K562 (cell line): ENCODE data around the gene ATP5PD. TPM values are rescaled to one million over a fixed set of nuclear protein-coding genes. Genes with fewer than 3 reads are reported as not detected.

ENCODE experiments used
- ARID2 ChIP-seq: fragments of 450-650 bp; IDR thresholded peaks from 2 replicates; pipeline ENCODE4 v1.6.1; 2017; ENCODE audit warnings: antibody characterized with exemption, mild to moderate bottlenecking
- BRF2 ChIP-seq: IDR thresholded peaks from 3 replicates; pipeline ENCODE4 v1.6.1; 2011; ENCODE audit warnings: borderline replicate concordance, mild to moderate bottlenecking; ENCODE audit not compliant: insufficient read length, insufficient read depth
- ELF2 ChIP-seq: fragments of 250-450 bp; sonication (Bioruptor Pico); IDR thresholded peaks from 2 replicates; pipeline ENCODE4 v1.5.0; 2021; ENCODE audit warnings: mild to moderate bottlenecking
- FOXM1 ChIP-seq, 2 experiments: fragments of 450-650 bp in 1 of 2; sonication (generic) in 1 of 2; formaldehyde crosslinking in 1 of 2; IDR thresholded peaks; 2 replicates each; pipeline versions ENCODE4 v1.6.1 to v1.9.0; 2017 to 2022; ENCODE audit warnings: low read depth in 2 of 2, mild to moderate bottlenecking in 2 of 2, missing genetic modification reagents in 1 of 2, moderate library complexity in 1 of 2
- HMG20B ChIP-seq: fragments of 250-450 bp; sonication (Bioruptor Pico); IDR thresholded peaks from 2 replicates; pipeline ENCODE4 v1.5.0; 2021; ENCODE audit warnings: mild to moderate bottlenecking
- HNRNPK ChIP-seq: fragments of 200-400 bp; formaldehyde crosslinking; IDR thresholded peaks from one replicate; pipeline ENCODE4 v1.6.1; 2018; ENCODE audit warnings: mild to moderate bottlenecking, low read depth, low read length; ENCODE audit not compliant: poor library complexity, severe bottlenecking
- KLF16 ChIP-seq: IDR thresholded peaks from 2 replicates; pipeline ENCODE4 v1.6.1; 2016; ENCODE audit warnings: antibody characterized with exemption
- MAFG ChIP-seq: fragments of 450-650 bp; conservative IDR thresholded peaks from 2 replicates; pipeline ENCODE4 v1.6.1; 2016; ENCODE audit warnings: missing genetic modification characterization, missing compliant biosample characterization
- RBFOX2 ChIP-seq: fragments of 200-400 bp; formaldehyde crosslinking; IDR thresholded peaks from 2 replicates; pipeline ENCODE4 v1.6.1; 2017; ENCODE audit warnings: low read depth, mild to moderate bottlenecking, low read length, moderate library complexity
- RBM39 ChIP-seq: fragments of 200-400 bp; formaldehyde crosslinking; optimal IDR thresholded peaks from 2 replicates; pipeline ENCODE3; 2018; ENCODE audit warnings: low read depth, low read length
- SRSF3 ChIP-seq: fragments of 200-400 bp; formaldehyde crosslinking; IDR thresholded peaks from 2 replicates; pipeline ENCODE4 v1.6.1; 2016; ENCODE audit warnings: mild to moderate bottlenecking, low read length, moderate library complexity; ENCODE audit not compliant: insufficient read depth
- TCF3 ChIP-seq: sonication (generic); formaldehyde crosslinking; IDR thresholded peaks from 2 replicates; pipeline ENCODE4 v1.4.0; 2020; ENCODE audit warnings: mild to moderate bottlenecking, missing genetic modification reagents
- TEAD1 ChIP-seq, 2 experiments: fragments of 450-650 bp in 1 of 2; sonication (generic) in 1 of 2; formaldehyde crosslinking; IDR thresholded peaks; 2 replicates each; pipeline versions ENCODE4 v1.4.0 to v1.8.0; 2020 to 2022; ENCODE audit warnings: mild to moderate bottlenecking in 2 of 2, missing genetic modification reagents in 1 of 2
- TGIF2 ChIP-seq: sonication (generic); formaldehyde crosslinking; IDR thresholded peaks from 2 replicates; pipeline ENCODE4 v1.8.1; 2022; ENCODE audit warnings: mild to moderate bottlenecking, missing genetic modification reagents, moderate library complexity
- ZBTB12 ChIP-seq: fragments of 250-450 bp; sonication (Bioruptor Pico); IDR thresholded peaks from 2 replicates; pipeline ENCODE4 v1.4.0; 2020
- ZNF133 ChIP-seq: fragments of 250-450 bp; sonication (Bioruptor Pico); IDR thresholded peaks from 2 replicates; pipeline ENCODE4 v1.4.0; 2020; ENCODE audit warnings: mild to moderate bottlenecking
- ZNF551 ChIP-seq: fragments of 250-450 bp; sonication (Bioruptor Pico); IDR thresholded peaks from 2 replicates; pipeline ENCODE4 v1.5.0; 2021; ENCODE audit warnings: mild to moderate bottlenecking, moderate library complexity
- ZNF586 ChIP-seq: fragments of 450-650 bp; formaldehyde crosslinking; conservative IDR thresholded peaks from 2 replicates; pipeline ENCODE4 v1.4.0; 2020; ENCODE audit warnings: mild to moderate bottlenecking, moderate library complexity
- ZNF75A ChIP-seq: fragments of 450-650 bp; formaldehyde crosslinking; IDR thresholded peaks from 2 replicates; pipeline ENCODE4 v1.4.0; 2020; ENCODE audit warnings: mild to moderate bottlenecking
- polyA plus RNA-seq, 8 experiments: library from polyadenylated mRNA; depleted of rRNA in 4 of 8; stranded (reverse) in 5 of 8; unstranded in 3 of 8; fragments of >200 nt; fragmentation: Nextera tagmentation in 2 of 8; fragmentation: Illumina TruSeq in 1 of 8; extraction: Ambion mirVana in 2 of 8; extraction: Trizol in 1 of 8; gene quantifications; 2 replicates each; pipeline versions ENCODE4 v1.2.1 to v1.2.3, GENCODE V29; 2011 to 2014; ENCODE audit warnings: inconsistent platforms in 1 of 8, missing spikeins in 1 of 8
- total RNA-seq, 7 experiments: library from RNA; depleted of rRNA in 6 of 7; stranded (reverse); fragments of >200 nt in 6 of 7; fragmentation: Illumina TruSeq in 2 of 7; extraction: Trizol in 2 of 7; gene quantifications; 2 replicates each; pipeline versions ENCODE4 v1.2.1 to v1.2.3, GENCODE V29; 2011 to 2021; ENCODE audit warnings: low replicate concordance in 1 of 7
- TF ChIP-seq, protein P1 (sequence below): sonication (generic); formaldehyde crosslinking; IDR thresholded peaks from 2 replicates; pipeline ENCODE4 v1.8.0; 2023; ENCODE audit warnings: mild to moderate bottlenecking, missing genetic modification reagents
- TF ChIP-seq, protein P2 (sequence below): fragments of 450-650 bp; formaldehyde crosslinking; conservative IDR thresholded peaks from 2 replicates; pipeline ENCODE4 v1.4.0; 2022; ENCODE audit warnings: mild to moderate bottlenecking, missing genetic modification characterization

ATP5PD gene
- total and polyA plus RNA-seq, 9 of the 15 experiments (the other 6 are each of a cell fraction or from before 2014, with no cell fraction given) = 271 to 828 (median 432) TPM

DNA sequence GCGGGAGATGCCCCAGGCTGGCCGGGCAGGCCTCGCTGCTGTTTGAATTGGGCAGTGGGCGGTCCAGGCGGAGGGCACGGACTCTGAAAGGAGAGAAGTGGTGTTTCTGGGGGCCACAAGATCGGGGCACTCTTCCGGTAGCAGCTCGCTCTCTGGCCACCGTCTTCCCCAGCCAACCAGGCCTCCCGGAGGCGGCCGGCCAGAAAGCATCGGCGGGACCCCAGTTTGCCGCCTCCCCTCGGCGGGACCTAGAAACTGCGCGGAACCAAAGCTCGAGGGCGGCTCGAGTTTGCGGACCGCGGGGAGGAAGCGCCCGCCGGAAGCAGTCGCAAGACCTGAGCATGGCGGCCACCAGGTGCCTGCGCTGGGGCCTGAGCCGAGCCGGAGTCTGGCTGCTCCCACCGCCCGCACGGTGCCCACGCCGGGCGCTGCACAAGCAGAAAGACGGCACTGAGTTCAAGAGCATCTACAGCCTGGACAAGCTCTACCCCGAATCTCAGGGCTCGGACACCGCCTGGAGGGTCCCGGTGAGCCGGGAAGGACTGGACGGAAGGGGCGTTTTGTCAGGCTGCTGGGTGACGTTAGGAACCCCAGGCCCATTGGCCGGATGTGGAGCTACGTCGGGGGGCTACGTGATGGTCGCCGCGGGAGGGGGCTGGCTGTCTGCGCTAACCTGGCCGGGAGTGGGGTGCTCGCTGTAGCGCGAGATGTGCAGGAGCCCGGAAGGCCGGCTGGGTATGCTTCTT lies 34.2 kb downstream of the ATP5PD start, which contains the start of gene MRPL58 (continued):
- TF ChIP-seq, protein P1, sequence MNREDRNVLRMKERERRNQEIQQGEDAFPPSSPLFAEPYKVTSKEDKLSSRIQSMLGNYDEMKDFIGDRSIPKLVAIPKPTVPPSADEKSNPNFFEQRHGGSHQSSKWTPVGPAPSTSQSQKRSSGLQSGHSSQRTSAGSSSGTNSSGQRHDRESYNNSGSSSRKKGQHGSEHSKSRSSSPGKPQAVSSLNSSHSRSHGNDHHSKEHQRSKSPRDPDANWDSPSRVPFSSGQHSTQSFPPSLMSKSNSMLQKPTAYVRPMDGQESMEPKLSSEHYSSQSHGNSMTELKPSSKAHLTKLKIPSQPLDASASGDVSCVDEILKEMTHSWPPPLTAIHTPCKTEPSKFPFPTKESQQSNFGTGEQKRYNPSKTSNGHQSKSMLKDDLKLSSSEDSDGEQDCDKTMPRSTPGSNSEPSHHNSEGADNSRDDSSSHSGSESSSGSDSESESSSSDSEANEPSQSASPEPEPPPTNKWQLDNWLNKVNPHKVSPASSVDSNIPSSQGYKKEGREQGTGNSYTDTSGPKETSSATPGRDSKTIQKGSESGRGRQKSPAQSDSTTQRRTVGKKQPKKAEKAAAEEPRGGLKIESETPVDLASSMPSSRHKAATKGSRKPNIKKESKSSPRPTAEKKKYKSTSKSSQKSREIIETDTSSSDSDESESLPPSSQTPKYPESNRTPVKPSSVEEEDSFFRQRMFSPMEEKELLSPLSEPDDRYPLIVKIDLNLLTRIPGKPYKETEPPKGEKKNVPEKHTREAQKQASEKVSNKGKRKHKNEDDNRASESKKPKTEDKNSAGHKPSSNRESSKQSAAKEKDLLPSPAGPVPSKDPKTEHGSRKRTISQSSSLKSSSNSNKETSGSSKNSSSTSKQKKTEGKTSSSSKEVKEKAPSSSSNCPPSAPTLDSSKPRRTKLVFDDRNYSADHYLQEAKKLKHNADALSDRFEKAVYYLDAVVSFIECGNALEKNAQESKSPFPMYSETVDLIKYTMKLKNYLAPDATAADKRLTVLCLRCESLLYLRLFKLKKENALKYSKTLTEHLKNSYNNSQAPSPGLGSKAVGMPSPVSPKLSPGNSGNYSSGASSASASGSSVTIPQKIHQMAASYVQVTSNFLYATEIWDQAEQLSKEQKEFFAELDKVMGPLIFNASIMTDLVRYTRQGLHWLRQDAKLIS (CRISPR knock-in tag) = no peak; the same call in 1 of the 2 replicates
- no peak for TF ChIP-seq ZNF586 (CRISPR knock-in tag)
- no peak for TF ChIP-seq HNRNPK
- TF ChIP-seq ZBTB12 = 0 out of 2 replicates have a peak, but pooled peaks have one; percentile 36
- no peak for TF ChIP-seq FOXM1 (IDR thresholded peaks at IDR 0.05; ENCODE audit: low read depth)
- no peak for TF ChIP-seq FOXM1 (CRISPR knock-in tag; IDR thresholded peaks at IDR 0.05; ENCODE audit: low read depth)
- no peak for TF ChIP-seq SRSF3
- peak; percentile 18; the same call in 1 of the 2 replicates for TF ChIP-seq TCF3 (CRISPR knock-in tag)
- TF ChIP-seq MAFG (tag) = no peak
- TF ChIP-seq TGIF2 = no peak
- TF ChIP-seq TEAD1 (CRISPR knock-in tag; IDR thresholded peaks at IDR 0.05) = peak; percentile 69 to 82; a peak in 2 of 4 replicates
- TF ChIP-seq BRF2 = no peak
- TF ChIP-seq ZNF75A (CRISPR knock-in tag) = no peak
- no peak for TF ChIP-seq ARID2
- no peak for TF ChIP-seq ZNF551 (CRISPR knock-in tag)
- TF ChIP-seq, protein P2, sequence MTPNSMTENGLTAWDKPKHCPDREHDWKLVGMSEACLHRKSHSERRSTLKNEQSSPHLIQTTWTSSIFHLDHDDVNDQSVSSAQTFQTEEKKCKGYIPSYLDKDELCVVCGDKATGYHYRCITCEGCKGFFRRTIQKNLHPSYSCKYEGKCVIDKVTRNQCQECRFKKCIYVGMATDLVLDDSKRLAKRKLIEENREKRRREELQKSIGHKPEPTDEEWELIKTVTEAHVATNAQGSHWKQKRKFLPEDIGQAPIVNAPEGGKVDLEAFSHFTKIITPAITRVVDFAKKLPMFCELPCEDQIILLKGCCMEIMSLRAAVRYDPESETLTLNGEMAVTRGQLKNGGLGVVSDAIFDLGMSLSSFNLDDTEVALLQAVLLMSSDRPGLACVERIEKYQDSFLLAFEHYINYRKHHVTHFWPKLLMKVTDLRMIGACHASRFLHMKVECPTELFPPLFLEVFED (CRISPR knock-in tag) = no peak
- TF ChIP-seq HMG20B (CRISPR knock-in tag) = no peak
- no peak for TF ChIP-seq ELF2
- no peak for TF ChIP-seq ZNF133 (CRISPR knock-in tag)
- peak; percentile 98 for TF ChIP-seq RBFOX2
- no peak for TF ChIP-seq RBM39
- no peak for TF ChIP-seq KLF16
